Karpas-422 (cell line): ENCODE results near the gene ZBTB3. TPM values are rescaled to one million over a fixed set of nuclear protein-coding genes. Genes with fewer than 3 reads are reported as not detected.
A peak's percentile ranks its signal among the peaks of the same experiment; 100 is the strongest.

Experiments used
- DNase-seq: peaks from one replicate; pipeline ENCODE4 v3.0.0-alpha.2; 2015
- H2AFZ ChIP-seq: fragments of 200-600 bp; sonication (generic); 2 replicates; pipeline ENCODE4 v1.6.1; 2014; ENCODE audit warnings: antibody characterized with exemption, low read length, mixed read lengths
- H3K27ac ChIP-seq: fragments of 200-600 bp; sonication (generic); 2 replicates; pipeline ENCODE4 v1.5.1; 2014; ENCODE audit warnings: mild to moderate bottlenecking, low read length, moderate library complexity
- H3K27me3 ChIP-seq: fragments of 200-600 bp; sonication (generic); 2 replicates; pipeline ENCODE4 v1.6.1; 2014; ENCODE audit warnings: low read length, mixed read lengths
- H3K36me3 ChIP-seq: fragments of 200-600 bp; sonication (generic); 2 replicates; pipeline ENCODE4 v1.6.1; 2014; ENCODE audit warnings: low read length, mixed read lengths; ENCODE audit not compliant: insufficient read depth
- H3K4me1 ChIP-seq: fragments of 200-600 bp; sonication (generic); 2 replicates; pipeline ENCODE4 v1.6.1; 2014; ENCODE audit warnings: mild to moderate bottlenecking, low read length, mixed read lengths
- H3K4me2 ChIP-seq: fragments of 200-600 bp; sonication (generic); 2 replicates; pipeline ENCODE4 v1.6.1; 2014; ENCODE audit warnings: low read length, low read depth, mild to moderate bottlenecking; ENCODE audit not compliant: poor library complexity, severe bottlenecking
- H3K4me3 ChIP-seq: fragments of 200-600 bp; sonication (generic); 2 replicates; pipeline ENCODE4 v1.5.1; 2014; ENCODE audit warnings: mild to moderate bottlenecking, antibody characterized with exemption, low read length, mixed read lengths
- H3K79me2 ChIP-seq: fragments of 200-600 bp; sonication (generic); 2 replicates; pipeline ENCODE4 v1.6.1; 2014; ENCODE audit warnings: mild to moderate bottlenecking, low read length, mixed read lengths
- H3K9ac ChIP-seq: fragments of 200-600 bp; sonication (generic); 2 replicates; pipeline ENCODE4 v1.6.0; 2014; ENCODE audit warnings: low read length
- H3K9me2 ChIP-seq: fragments of 200-600 bp; sonication (generic), shearing (Covaris generic); replicated peaks from 2 replicates; pipeline ENCODE4 v1.6.0; 2014; ENCODE audit warnings: mild to moderate bottlenecking, low read length, moderate library complexity; ENCODE audit not compliant: insufficient read depth
- H3K9me3 ChIP-seq: fragments of 300-700, 200-600 bp; sonication (generic); 2 replicates; pipeline ENCODE4 v1.6.1; 2014; ENCODE audit warnings: low read length, mixed read lengths
- H4K20me1 ChIP-seq: fragments of 200-600 bp; sonication (generic); 2 replicates; pipeline ENCODE4 v1.6.1; 2014; ENCODE audit warnings: mild to moderate bottlenecking, antibody characterized with exemption, low read length, low read depth; ENCODE audit not compliant: insufficient read depth
- total RNA-seq: library from RNA; depleted of rRNA; stranded (reverse); fragments of >200 nt; shearing (Covaris generic); gene quantifications from 2 replicates; pipeline ENCODE4 v1.2.3, GENCODE V29; 2014; ENCODE audit warnings: low replicate concordance

ZBTB3 gene
- total RNA-seq, 1 experiment from 2014 or later: 5.3 TPM

- peak within 1 kb of the TSS; percentile 89 for H3K4me2 ChIP-seq
- DNase-seq: peak; percentile 100
- no peaks in the 10 kb centered on the region for H3K9me3 ChIP-seq
- H3K9me2 ChIP-seq: no peaks in the 10 kb centered on the region
- peaks cover 25% of the 10 kb centered on the region for H4K20me1 ChIP-seq
- no peaks in the 10 kb centered on the region for H3K27me3 ChIP-seq
- peak within 1 kb of the TSS; percentile 90 for H3K9ac ChIP-seq
- peaks cover 27% of the 10 kb centered on the region for H3K4me1 ChIP-seq
- H3K79me2 ChIP-seq: peaks cover 72% of the 10 kb centered on the region
- peaks cover 35% of the 10 kb centered on the region for H3K36me3 ChIP-seq
- peak within 1 kb of the TSS; percentile 89 for H3K4me3 ChIP-seq
- peak within 1 kb of the TSS; percentile 94 for H3K27ac ChIP-seq
- peak within 1 kb of the TSS; percentile 68; the same call in 1 of the 2 replicates for H2AFZ ChIP-seq
Observed at GRCh38 chr11:62727165-62727871, 26.6 kb downstream of the ZBTB3 start, which contains the start of gene HNRNPUL2. Gene HNRNPUL2, minus strand, starts transcription at chr11:62727457. Its CDS starts 301 bp downstream, at chr11:62727156.

GRCh38 chr11:62726915-62727164 is 27.1 kb downstream of the ZBTB3 start:
- H3K27me3 ChIP-seq: no peaks in the 10 kb centered on the region
- no peak for DNase-seq
- H3K79me2 ChIP-seq: peaks cover 77% of the 10 kb centered on the region
- peak overlapping the region; percentile 89 for H3K4me2 ChIP-seq
- peak overlapping the region; percentile 89 for H3K4me3 ChIP-seq
- no peaks in the 10 kb centered on the region for H3K9me2 ChIP-seq
- no peak overlapping the region for H2AFZ ChIP-seq
- H3K27ac ChIP-seq: peak overlapping the region; percentile 94
- H3K9ac ChIP-seq: peak overlapping the region; percentile 90
- peaks cover 25% of the 10 kb centered on the region for H4K20me1 ChIP-seq
- H3K4me1 ChIP-seq: peaks cover 27% of the 10 kb centered on the region
- no peaks in the 10 kb centered on the region for H3K9me3 ChIP-seq
- H3K36me3 ChIP-seq: peaks cover 40% of the 10 kb centered on the region

- peaks cover 27% of the 10 kb centered on the region for H3K4me1 ChIP-seq
- peak overlapping the region; percentile 89 for H3K4me3 ChIP-seq
- peak overlapping the region; percentile 89 for H3K4me2 ChIP-seq
- H3K79me2 ChIP-seq: peaks cover 79% of the 10 kb centered on the region
- H3K36me3 ChIP-seq: peaks cover 45% of the 10 kb centered on the region
- H3K9me2 ChIP-seq: no peaks in the 10 kb centered on the region
- no peak overlapping the region for H2AFZ ChIP-seq
- DNase-seq: no peak
- no peaks in the 10 kb centered on the region for H3K27me3 ChIP-seq
- H3K9ac ChIP-seq: peak overlapping the region; percentile 90
- H3K27ac ChIP-seq: peak overlapping the region; percentile 94
- no peaks in the 10 kb centered on the region for H3K9me3 ChIP-seq
- peaks cover 25% of the 10 kb centered on the region for H4K20me1 ChIP-seq
Observed at GRCh38 chr11:62726156-62726914, 27.6 kb downstream of the ZBTB3 start.

- H3K4me2 ChIP-seq: peak overlapping the region; percentile 89
- peaks cover 25% of the 10 kb centered on the region for H4K20me1 ChIP-seq
- no peak for DNase-seq
- peaks cover 80% of the 10 kb centered on the region for H3K79me2 ChIP-seq
- H3K9me3 ChIP-seq: no peaks in the 10 kb centered on the region
- H3K9me2 ChIP-seq: no peaks in the 10 kb centered on the region
- H3K4me3 ChIP-seq: peak overlapping the region; percentile 89
- no peak overlapping the region for H2AFZ ChIP-seq
- peak overlapping the region; percentile 90 for H3K9ac ChIP-seq
- H3K27me3 ChIP-seq: no peaks in the 10 kb centered on the region
- H3K27ac ChIP-seq: peak overlapping the region; percentile 94
- peaks cover 51% of the 10 kb centered on the region for H3K36me3 ChIP-seq
- peaks cover 27% of the 10 kb centered on the region for H3K4me1 ChIP-seq
Observed at GRCh38 chr11:62725646-62726045, 28.3 kb downstream of the ZBTB3 start.

- peak overlapping the region; percentile 89 for H3K4me2 ChIP-seq
- peak overlapping the region; percentile 16; the same call in 1 of the 2 replicates for H3K9ac ChIP-seq
- no peaks in the 10 kb centered on the region for H3K9me3 ChIP-seq
- no peak overlapping the region for H2AFZ ChIP-seq
- DNase-seq: no peak
- H3K36me3 ChIP-seq: peaks cover 62% of the 10 kb centered on the region
- H3K4me1 ChIP-seq: peaks cover 17% of the 10 kb centered on the region
- H3K9me2 ChIP-seq: no peaks in the 10 kb centered on the region
- H3K27ac ChIP-seq: 0 out of 2 replicates have a peak overlapping the region, but pooled peaks have one; percentile 94
- peaks cover 25% of the 10 kb centered on the region for H4K20me1 ChIP-seq
- H3K79me2 ChIP-seq: peaks cover 78% of the 10 kb centered on the region
- peak overlapping the region; percentile 89; the same call in 1 of the 2 replicates for H3K4me3 ChIP-seq
- no peaks in the 10 kb centered on the region for H3K27me3 ChIP-seq
Observed at GRCh38 chr11:62724171-62724570, 29.8 kb downstream of the ZBTB3 start.

- Histone ChIP-seq H3K79me2 (peaks cover 74% of the 10 kb centered on the region), H3K4me3 (no peak overlapping the region), H3K27ac (no peak overlapping the region), H4K20me1 (peaks cover 25% of the 10 kb centered on the region), H3K27me3 (no peaks in the 10 kb centered on the region), H3K9me3 (no peaks in the 10 kb centered on the region), H3K4me2 (no peak overlapping the region), H3K36me3 (peaks cover 77% of the 10 kb centered on the region), H3K9ac (no peak overlapping the region), H3K9me2 (no peaks in the 10 kb centered on the region), H2AFZ (no peak overlapping the region), H3K4me1 (peaks cover 17% of the 10 kb centered on the region)
- DNase-seq: no peak
Observed at GRCh38 chr11:62721994-62722393, 32.0 kb downstream of the ZBTB3 start.

GRCh38 chr11:62719302-62719978 is 34.5 kb downstream of the ZBTB3 start:
- H2AFZ ChIP-seq: no peak overlapping the region
- no peak overlapping the region for H3K4me2 ChIP-seq
- no peak for DNase-seq
- peaks cover 62% of the 10 kb centered on the region for H3K79me2 ChIP-seq
- H3K9me2 ChIP-seq: no peaks in the 10 kb centered on the region
- H3K4me3 ChIP-seq: no peak overlapping the region
- no peak overlapping the region for H3K27ac ChIP-seq
- peaks cover 84% of the 10 kb centered on the region for H3K36me3 ChIP-seq
- H3K9me3 ChIP-seq: no peaks in the 10 kb centered on the region
- peaks cover 5% of the 10 kb centered on the region for H3K4me1 ChIP-seq
- H3K27me3 ChIP-seq: no peaks in the 10 kb centered on the region
- 0 out of 2 replicates have a peak, but pooled peaks cover 4% of the 10 kb centered on the region for H4K20me1 ChIP-seq
- no peak overlapping the region for H3K9ac ChIP-seq

DNA sequence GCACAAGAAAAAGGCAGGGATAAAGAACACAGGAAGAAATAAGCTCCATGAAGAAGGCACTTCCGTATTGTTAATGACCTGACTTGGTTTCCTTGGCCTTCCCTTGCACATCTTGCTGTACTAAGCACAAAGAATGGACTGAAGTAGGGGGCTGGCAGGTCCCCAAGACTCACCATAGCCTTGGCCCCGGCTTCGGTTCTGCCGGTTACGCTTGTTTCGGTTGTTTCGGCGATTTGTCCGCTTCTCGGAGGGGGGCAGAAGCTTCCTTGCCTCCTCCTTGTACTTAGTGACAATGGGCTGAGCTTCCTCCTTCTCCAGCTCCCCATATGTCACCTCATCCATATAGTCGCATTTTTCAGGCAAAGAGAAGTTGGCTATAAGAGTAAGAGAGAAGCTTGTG is 37.1 kb downstream of the ZBTB3 start:
- H3K36me3 ChIP-seq: peaks cover 80% of the 10 kb centered on the region
- no peak overlapping the region for H3K4me3 ChIP-seq
- peaks cover 35% of the 10 kb centered on the region for H3K79me2 ChIP-seq
- no peaks in the 10 kb centered on the region for H4K20me1 ChIP-seq
- H3K27ac ChIP-seq: no peak overlapping the region
- H3K9me2 ChIP-seq: no peaks in the 10 kb centered on the region
- H3K27me3 ChIP-seq: no peaks in the 10 kb centered on the region
- no peak overlapping the region for H3K9ac ChIP-seq
- no peaks in the 10 kb centered on the region for H3K4me1 ChIP-seq
- no peak overlapping the region for H3K4me2 ChIP-seq
- H3K9me3 ChIP-seq: no peaks in the 10 kb centered on the region
- H2AFZ ChIP-seq: no peak overlapping the region
- no peak for DNase-seq
